Neural progenitor cell (in vitro differentiated cells): ENCODE data around the gene TENM3.

ENCODE experiments used
- CTCF ChIP-seq: fragments of 200-600 bp; sonication (generic); IDR thresholded peaks from 2 replicates; pipeline ENCODE4 v1.5.1; 2017; ENCODE audit warnings: antibody characterized with exemption, mild to moderate bottlenecking
- EZH2 ChIP-seq: fragments of 200-600 bp; sonication (generic); IDR thresholded peaks from 2 replicates; pipeline ENCODE4 v1.6.1; 2017; ENCODE audit warnings: antibody characterized with exemption, mild to moderate bottlenecking, moderate library complexity
- EZH2phosphoT487 ChIP-seq: fragments of 200-600 bp; sonication (generic); IDR thresholded peaks from 2 replicates; pipeline ENCODE4 v1.6.1; 2017; ENCODE audit warnings: antibody characterized with exemption

- TF ChIP-seq CTCF (no peak), EZH2 (no peak), EZH2phosphoT487 (no peak)
These were observed 14.1 kb upstream of the TENM3 start for GRCh38 chr4:182228991-182229577.
